ENCODE measurements around the gene APBA2.

DNA sequence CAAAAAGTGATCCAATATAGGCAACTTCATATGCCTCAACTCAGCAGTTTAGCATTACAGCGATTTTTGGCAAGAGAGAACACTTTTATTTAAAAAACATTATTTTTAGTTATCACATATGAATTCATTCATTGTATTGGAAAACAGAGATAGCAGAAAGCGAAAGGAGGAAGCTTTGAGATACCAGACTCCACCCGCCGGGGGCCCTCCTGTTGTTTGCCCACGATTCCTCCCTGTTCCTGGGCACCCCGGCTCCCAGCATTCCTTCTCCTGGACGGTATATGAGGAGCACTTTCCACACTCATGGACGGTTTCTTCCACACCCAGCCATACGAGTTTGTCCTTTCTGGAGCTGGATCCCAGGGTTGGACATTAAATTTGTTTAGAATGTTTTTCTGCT, 18.2 kb downstream of the APBA2 start:
- TF ChIP-seq ZNF24 (tag by site-specific recombination; IDR thresholded peaks at IDR 0.05) (no peak), ZNF404 (tag by site-specific recombination; IDR thresholded peaks at IDR 0.05) (no peak), RBAK (tag by site-specific recombination; IDR thresholded peaks at IDR 0.05) (no peak)
- TF ChIP-seq, protein P1, sequence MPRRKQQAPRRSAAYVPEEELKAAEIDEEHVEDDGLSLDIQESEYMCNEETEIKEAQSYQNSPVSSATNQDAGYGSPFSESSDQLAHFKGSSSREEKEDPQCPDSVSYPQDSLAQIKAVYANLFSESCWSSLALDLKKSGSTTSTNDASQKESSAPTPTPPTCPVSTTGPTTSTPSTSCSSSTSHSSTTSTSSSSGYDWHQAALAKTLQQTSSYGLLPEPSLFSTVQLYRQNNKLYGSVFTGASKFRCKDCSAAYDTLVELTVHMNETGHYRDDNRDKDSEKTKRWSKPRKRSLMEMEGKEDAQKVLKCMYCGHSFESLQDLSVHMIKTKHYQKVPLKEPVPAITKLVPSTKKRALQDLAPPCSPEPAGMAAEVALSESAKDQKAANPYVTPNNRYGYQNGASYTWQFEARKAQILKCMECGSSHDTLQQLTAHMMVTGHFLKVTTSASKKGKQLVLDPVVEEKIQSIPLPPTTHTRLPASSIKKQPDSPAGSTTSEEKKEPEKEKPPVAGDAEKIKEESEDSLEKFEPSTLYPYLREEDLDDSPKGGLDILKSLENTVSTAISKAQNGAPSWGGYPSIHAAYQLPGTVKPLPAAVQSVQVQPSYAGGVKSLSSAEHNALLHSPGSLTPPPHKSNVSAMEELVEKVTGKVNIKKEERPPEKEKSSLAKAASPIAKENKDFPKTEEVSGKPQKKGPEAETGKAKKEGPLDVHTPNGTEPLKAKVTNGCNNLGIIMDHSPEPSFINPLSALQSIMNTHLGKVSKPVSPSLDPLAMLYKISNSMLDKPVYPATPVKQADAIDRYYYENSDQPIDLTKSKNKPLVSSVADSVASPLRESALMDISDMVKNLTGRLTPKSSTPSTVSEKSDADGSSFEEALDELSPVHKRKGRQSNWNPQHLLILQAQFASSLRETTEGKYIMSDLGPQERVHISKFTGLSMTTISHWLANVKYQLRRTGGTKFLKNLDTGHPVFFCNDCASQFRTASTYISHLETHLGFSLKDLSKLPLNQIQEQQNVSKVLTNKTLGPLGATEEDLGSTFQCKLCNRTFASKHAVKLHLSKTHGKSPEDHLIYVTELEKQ (tag by site-specific recombination; IDR thresholded peaks at IDR 0.05; ENCODE audit: borderline replicate concordance) = no peak
- TF ChIP-seq, protein P2, sequence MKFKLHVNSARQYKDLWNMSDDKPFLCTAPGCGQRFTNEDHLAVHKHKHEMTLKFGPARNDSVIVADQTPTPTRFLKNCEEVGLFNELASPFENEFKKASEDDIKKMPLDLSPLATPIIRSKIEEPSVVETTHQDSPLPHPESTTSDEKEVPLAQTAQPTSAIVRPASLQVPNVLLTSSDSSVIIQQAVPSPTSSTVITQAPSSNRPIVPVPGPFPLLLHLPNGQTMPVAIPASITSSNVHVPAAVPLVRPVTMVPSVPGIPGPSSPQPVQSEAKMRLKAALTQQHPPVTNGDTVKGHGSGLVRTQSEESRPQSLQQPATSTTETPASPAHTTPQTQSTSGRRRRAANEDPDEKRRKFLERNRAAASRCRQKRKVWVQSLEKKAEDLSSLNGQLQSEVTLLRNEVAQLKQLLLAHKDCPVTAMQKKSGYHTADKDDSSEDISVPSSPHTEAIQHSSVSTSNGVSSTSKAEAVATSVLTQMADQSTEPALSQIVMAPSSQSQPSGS (tag by site-specific recombination; IDR thresholded peaks at IDR 0.05; ENCODE audit: low read depth) = no peak
- TF ChIP-seq, protein P3, sequence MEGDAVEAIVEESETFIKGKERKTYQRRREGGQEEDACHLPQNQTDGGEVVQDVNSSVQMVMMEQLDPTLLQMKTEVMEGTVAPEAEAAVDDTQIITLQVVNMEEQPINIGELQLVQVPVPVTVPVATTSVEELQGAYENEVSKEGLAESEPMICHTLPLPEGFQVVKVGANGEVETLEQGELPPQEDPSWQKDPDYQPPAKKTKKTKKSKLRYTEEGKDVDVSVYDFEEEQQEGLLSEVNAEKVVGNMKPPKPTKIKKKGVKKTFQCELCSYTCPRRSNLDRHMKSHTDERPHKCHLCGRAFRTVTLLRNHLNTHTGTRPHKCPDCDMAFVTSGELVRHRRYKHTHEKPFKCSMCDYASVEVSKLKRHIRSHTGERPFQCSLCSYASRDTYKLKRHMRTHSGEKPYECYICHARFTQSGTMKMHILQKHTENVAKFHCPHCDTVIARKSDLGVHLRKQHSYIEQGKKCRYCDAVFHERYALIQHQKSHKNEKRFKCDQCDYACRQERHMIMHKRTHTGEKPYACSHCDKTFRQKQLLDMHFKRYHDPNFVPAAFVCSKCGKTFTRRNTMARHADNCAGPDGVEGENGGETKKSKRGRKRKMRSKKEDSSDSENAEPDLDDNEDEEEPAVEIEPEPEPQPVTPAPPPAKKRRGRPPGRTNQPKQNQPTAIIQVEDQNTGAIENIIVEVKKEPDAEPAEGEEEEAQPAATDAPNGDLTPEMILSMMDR (tag by site-specific recombination; IDR thresholded peaks at IDR 0.05) = no peak
